HG03342 (cell line): ENCODE results near the gene ANKLE2.
A peak's percentile ranks its signal among the peaks of the same experiment; 100 is the strongest.
"Not testable (repeated sequence)": the region's sequence is repeated elsewhere in the genome, so short reads cannot be mapped to it uniquely, and the experiment has no call there.

Experiments used
- ATAC-seq: cut with Tn5 transposase; IDR thresholded peaks from one replicate; pipeline ENCODE4 v1.9.1; 2021; ENCODE audit warnings: mild to moderate bottlenecking, moderate library complexity; ENCODE audit not compliant: unreplicated experiment

The ANKLE2 gene

GRCh38 chr12:132777614-132778013 is 16.0 kb upstream of the ANKLE2 start:
- no peak for ATAC-seq

GRCh38 chr12:132776816-132777568 is 15.4 kb upstream of the ANKLE2 start:
- ATAC-seq = no peak

- not testable (repeated sequence) for ATAC-seq
Observed at GRCh38 chr12:132776230-132776625, 14.6 kb upstream of the ANKLE2 start.

GRCh38 chr12:132775502-132776229 is 14.0 kb upstream of the ANKLE2 start:
- ATAC-seq = no peak

GRCh38 chr12:132774646-132775275 is 13.1 kb upstream of the ANKLE2 start:
- ATAC-seq = no peak

GRCh38 chr12:132774159-132774558 is 12.5 kb upstream of the ANKLE2 start:
- no peak for ATAC-seq

GRCh38 chr12:132773077-132773955 is 11.7 kb upstream of the ANKLE2 start:
- ATAC-seq = no peak

- peak; percentile 51 for ATAC-seq
Observed at GRCh38 chr12:132772606-132773005, 11.0 kb upstream of the ANKLE2 start.

- peak; percentile 46 for ATAC-seq
Observed at GRCh38 chr12:132771126-132771838, 9.7 kb upstream of the ANKLE2 start.

- ATAC-seq = no peak
Observed at GRCh38 chr12:132766380-132767085, 4.9 kb upstream of the ANKLE2 start.

- ATAC-seq = no peak
Observed at GRCh38 chr12:132765361-132765760, 3.7 kb upstream of the ANKLE2 start.

GRCh38 chr12:132764231-132764630 is 2.6 kb upstream of the ANKLE2 start:
- no peak for ATAC-seq

GRCh38 chr12:132761921-132762583 is 420 bp upstream of the ANKLE2 start:
- ATAC-seq = peak; percentile 82

- ATAC-seq = no peak
Observed at GRCh38 chr12:132759359-132759758, 2.3 kb downstream of the ANKLE2 start.

- not testable (repeated sequence) for ATAC-seq
Observed at GRCh38 chr12:132758825-132759224, 2.8 kb downstream of the ANKLE2 start.

GRCh38 chr12:132754160-132754932 is 7.3 kb downstream of the ANKLE2 start:
- ATAC-seq = no peak

GRCh38 chr12:132753670-132754069 is 8.0 kb downstream of the ANKLE2 start:
- not testable (repeated sequence) for ATAC-seq

GRCh38 chr12:132748319-132748718 is 13.3 kb downstream of the ANKLE2 start:
- no peak for ATAC-seq
